GM19463 (cell line): ENCODE data around the gene PKIG.
"Not testable (repeated sequence)": the region's sequence is repeated elsewhere in the genome, so short reads cannot be mapped to it uniquely, and the experiment has no call there.

Experiments
- ATAC-seq: cut with Tn5 transposase; IDR thresholded peaks from one replicate; pipeline ENCODE4 v1.9.1; 2021; ENCODE audit warnings: mild to moderate bottlenecking, moderate library complexity; ENCODE audit not compliant: unreplicated experiment

The PKIG gene

GRCh38 chr20:44654210-44654609 is 71.8 kb downstream of the PKIG start:
- ATAC-seq = not testable (repeated sequence)

- no peak for ATAC-seq
Measured at GRCh38 chr20:44656448-44656847, 74.1 kb downstream of the PKIG start.

- ATAC-seq = no peak
Measured at GRCh38 chr20:44657875-44658274, 75.5 kb downstream of the PKIG start.

- ATAC-seq = no peak
Measured at GRCh38 chr20:44658810-44659209, 76.4 kb downstream of the PKIG start.

- no peak for ATAC-seq
Measured at GRCh38 chr20:44659931-44660330, 77.6 kb downstream of the PKIG start.

- no peak for ATAC-seq
Measured at GRCh38 chr20:44660581-44660980, 78.2 kb downstream of the PKIG start.

- ATAC-seq = no peak
Measured at GRCh38 chr20:44662261-44662660, 79.9 kb downstream of the PKIG start.

GRCh38 chr20:44664131-44664530 is 81.8 kb downstream of the PKIG start:
- no peak for ATAC-seq

GRCh38 chr20:44666066-44666465 is 83.7 kb downstream of the PKIG start:
- no peak for ATAC-seq
